Activated T-helper 1 cell treated with anti-CD3 and anti-CD28 coated beads, Interleukin-12 subunit alpha, Interleukin-12 subunit beta, Interleukin-2, Interleukin-4 antibody, amounts not matched to agents 30 ng/mL and 10 ng/mL and 1 ng/mL, durations not matched to agents 14 hours and 24 hours and 36 hours (primary cell): ENCODE data around the gene OAS1. TPM values are rescaled to one million over a fixed set of nuclear protein-coding genes. Genes with fewer than 3 reads are reported as not detected.
A peak's percentile ranks its signal among the peaks of the same experiment; 100 is the strongest.
"Not testable (repeated sequence)": the region's sequence is repeated elsewhere in the genome, so short reads cannot be mapped to it uniquely, and the experiment has no call there.

Experiments
- DNase-seq: peaks from one replicate; pipeline ENCODE4 v3.0.0; 2021; ENCODE audit warnings: low spot score
- H3K27ac Mint-ChIP-seq: one replicate; pipeline ENCODE4 v1.8.0; 2021; ENCODE audit warnings: mild to moderate bottlenecking, mixed read lengths
- H3K27me3 Mint-ChIP-seq: one replicate; pipeline ENCODE4 v1.8.0; 2022; ENCODE audit warnings: mild to moderate bottlenecking, moderate library complexity, mixed read lengths; ENCODE audit not compliant: insufficient read depth
- H3K36me3 Mint-ChIP-seq: one replicate; pipeline ENCODE4 v1.8.0; 2021; ENCODE audit warnings: low read depth, mixed read lengths
- H3K4me1 Mint-ChIP-seq: one replicate; pipeline ENCODE4 v1.8.0; 2021; ENCODE audit warnings: low read depth, mixed read lengths
- H3K4me3 Mint-ChIP-seq: one replicate; pipeline ENCODE4 v1.8.0; 2021; ENCODE audit warnings: mild to moderate bottlenecking, moderate library complexity, mixed read lengths
- H3K9me3 Mint-ChIP-seq: one replicate; pipeline ENCODE4 v1.8.0; 2021; ENCODE audit warnings: mixed read lengths
- intact Hi-C: fragments of 100-400 bp; cut with micrococcal nuclease; formaldehyde crosslinking; loops from one replicate; pipeline ENCODE4 v1.15.1; 2024
- total RNA-seq: library from RNA; stranded (reverse); gene quantifications from 2 replicates; pipeline ENCODE4 v1.2.3, GENCODE V29; 2022

OAS1 gene
- total RNA-seq, 1 donor from 2014 or later: 24.2 TPM

GRCh38 chr12:112945515-112945914 is 38.8 kb downstream of the OAS1 start:
- DNase-seq: no peak
- Mint-ChIP-seq H3K27me3 (no peaks in the 10 kb centered on the region), H3K4me1 (peaks cover 24% of the 10 kb centered on the region), H3K9me3 (no peaks in the 10 kb centered on the region), H3K4me3 (no peak overlapping the region), H3K36me3 (peaks cover 50% of the 10 kb centered on the region), H3K27ac (no peak overlapping the region)
- intact Hi-C loops: no loop called here

GRCh38 chr12:112946236-112947000 is 39.7 kb downstream of the OAS1 start:
- no peak overlapping the region for H3K4me3 Mint-ChIP-seq
- peaks cover 53% of the 10 kb centered on the region for H3K36me3 Mint-ChIP-seq
- DNase-seq: no peak
- H3K4me1 Mint-ChIP-seq: peaks cover 21% of the 10 kb centered on the region
- H3K27ac Mint-ChIP-seq: no peak overlapping the region
- intact Hi-C loops: no loop called here
- no peaks in the 10 kb centered on the region for H3K9me3 Mint-ChIP-seq
- H3K27me3 Mint-ChIP-seq: no peaks in the 10 kb centered on the region

DNA sequence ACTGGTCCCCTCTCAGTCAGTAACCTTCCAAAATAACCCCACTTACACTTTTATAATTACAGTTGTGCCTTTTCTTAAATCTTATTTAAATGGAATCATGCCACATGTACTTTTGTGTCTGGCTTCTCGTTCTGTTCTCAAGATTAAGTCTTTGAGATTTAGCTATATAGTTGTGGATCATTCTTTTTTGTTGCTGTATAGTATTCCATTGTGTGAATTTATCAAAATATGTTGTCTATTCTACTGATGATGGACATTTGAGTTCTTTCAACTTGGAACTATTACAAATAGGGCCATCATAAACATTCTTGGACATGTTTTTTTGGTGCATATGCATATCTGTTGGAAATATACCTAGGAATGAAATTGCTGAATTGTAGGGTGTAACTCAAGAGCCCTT is 40.6 kb downstream of the OAS1 start:
- no peak overlapping the region for H3K27ac Mint-ChIP-seq

DNA sequence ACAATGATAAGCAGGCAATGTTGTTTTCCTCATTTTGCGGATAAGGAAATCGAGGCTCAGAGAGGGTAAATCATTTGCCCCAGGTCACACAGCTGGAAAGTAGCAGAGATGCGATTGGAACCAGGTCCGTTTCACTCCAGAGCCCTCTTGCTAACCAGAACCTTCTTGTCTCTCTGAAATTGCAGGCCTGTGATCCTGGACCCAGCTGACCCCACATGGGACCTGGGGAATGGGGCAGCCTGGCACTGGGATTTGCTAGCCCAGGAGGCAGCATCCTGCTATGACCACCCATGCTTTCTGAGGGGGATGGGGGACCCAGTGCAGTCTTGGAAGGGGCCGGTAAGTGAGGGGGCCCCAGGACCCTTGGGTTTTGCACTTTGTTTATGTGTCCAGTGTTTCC is 41.0 kb downstream of the OAS1 start:
- DNase-seq: no peak
- Mint-ChIP-seq H3K4me1 (peaks cover 18% of the 10 kb centered on the region), H3K27ac (no peak overlapping the region), H3K36me3 (peaks cover 59% of the 10 kb centered on the region), H3K4me3 (no peak overlapping the region), H3K27me3 (no peaks in the 10 kb centered on the region), H3K9me3 (no peaks in the 10 kb centered on the region)
- intact Hi-C loops: no loop called here

More for the DNA sequence above, 40.6 kb downstream of the OAS1 start:
- no peak for DNase-seq
- Mint-ChIP-seq H3K36me3 (peaks cover 54% of the 10 kb centered on the region), H3K4me3 (no peak overlapping the region), H3K9me3 (no peaks in the 10 kb centered on the region), H3K27me3 (no peaks in the 10 kb centered on the region), H3K4me1 (peaks cover 15% of the 10 kb centered on the region)
- intact Hi-C loops: no loop called here

DNA sequence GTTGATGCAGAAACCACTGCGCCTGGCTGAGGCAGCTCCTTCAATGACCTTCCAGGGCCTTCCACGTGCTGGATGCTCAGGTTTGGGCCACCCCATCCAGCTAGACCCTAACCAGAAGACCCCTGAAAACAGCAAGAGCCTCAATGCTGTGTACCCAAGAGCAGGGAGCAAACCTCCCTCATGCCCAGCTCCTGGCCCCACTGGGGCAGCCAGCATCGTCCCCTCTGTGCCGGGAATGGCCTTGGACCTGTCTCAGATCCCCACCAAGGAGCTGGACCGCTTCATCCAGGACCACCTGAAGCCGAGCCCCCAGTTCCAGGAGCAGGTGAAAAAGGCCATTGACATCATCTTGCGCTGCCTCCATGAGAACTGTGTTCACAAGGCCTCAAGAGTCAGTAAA is 42.0 kb downstream of the OAS1 start:
- no peak for DNase-seq
- Mint-ChIP-seq H3K9me3 (peaks cover 3% of the 10 kb centered on the region), H3K27me3 (no peaks in the 10 kb centered on the region), H3K4me1 (peaks cover 19% of the 10 kb centered on the region), H3K4me3 (no peak overlapping the region), H3K36me3 (peaks cover 64% of the 10 kb centered on the region), H3K27ac (no peak overlapping the region)
- intact Hi-C loops: no loop called here

- H3K27me3 Mint-ChIP-seq: no peaks in the 10 kb centered on the region
- no peak for DNase-seq
- intact Hi-C loops: no loop called here
- H3K36me3 Mint-ChIP-seq: peaks cover 66% of the 10 kb centered on the region
- peaks cover 23% of the 10 kb centered on the region for H3K4me1 Mint-ChIP-seq
- peaks cover 3% of the 10 kb centered on the region for H3K9me3 Mint-ChIP-seq
- no peak overlapping the region for H3K4me3 Mint-ChIP-seq
- no peak overlapping the region for H3K27ac Mint-ChIP-seq
Observed at GRCh38 chr12:112950701-112951100, 43.9 kb downstream of the OAS1 start.

GRCh38 chr12:112957125-112957524 is 50.4 kb downstream of the OAS1 start:
- H3K4me3 Mint-ChIP-seq, H3K27me3 Mint-ChIP-seq, H3K27ac Mint-ChIP-seq, DNase-seq, intact Hi-C loops, H3K9me3 Mint-ChIP-seq: not testable (repeated sequence)
- H3K36me3 Mint-ChIP-seq: peaks cover 77% of the 10 kb centered on the region
- peaks cover 68% of the 10 kb centered on the region for H3K4me1 Mint-ChIP-seq

DNA sequence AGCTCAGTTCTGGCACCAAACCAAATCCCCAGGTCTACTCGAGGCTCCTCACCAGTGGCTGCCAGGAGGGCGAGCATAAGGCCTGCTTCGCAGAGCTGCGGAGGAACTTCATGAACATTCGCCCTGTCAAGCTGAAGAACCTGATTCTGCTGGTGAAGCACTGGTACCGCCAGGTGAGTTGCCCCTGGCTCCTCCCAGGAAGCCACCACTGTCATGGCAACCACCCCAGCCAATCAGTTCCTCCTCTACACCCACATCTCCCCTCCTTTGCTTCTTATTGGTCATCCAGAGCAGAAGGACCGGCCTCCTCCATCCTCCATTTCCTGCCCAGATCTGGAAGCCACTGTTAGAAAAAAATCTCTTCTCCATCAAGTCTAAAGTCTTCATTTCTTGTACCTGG is 54.3 kb downstream of the OAS1 start:
- H3K27me3 Mint-ChIP-seq: no peaks in the 10 kb centered on the region
- H3K27ac Mint-ChIP-seq: peak overlapping the region; percentile 45
- intact Hi-C loops: no loop called here

DNA sequence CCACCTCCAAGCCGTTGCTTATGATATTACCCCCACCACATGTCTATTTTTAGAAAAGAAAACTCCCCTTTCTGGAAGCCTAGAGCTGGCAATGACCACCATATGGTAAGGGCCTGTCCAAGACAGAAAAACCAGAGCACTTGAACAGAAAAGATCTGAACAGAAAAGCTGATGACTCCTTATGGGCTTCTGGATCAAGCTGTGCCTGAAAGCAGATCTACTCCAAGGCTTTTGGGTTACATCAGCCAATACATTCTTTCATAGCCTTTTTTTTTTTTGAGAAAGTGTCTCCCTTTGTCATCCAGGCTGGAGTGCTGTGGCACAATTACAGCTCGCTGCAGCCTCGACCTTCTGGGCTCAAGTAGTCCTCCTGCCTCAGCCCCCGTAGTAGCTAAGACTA is 54.8 kb downstream of the OAS1 start:
- Mint-ChIP-seq H3K27me3 (no peaks in the 10 kb centered on the region), H3K36me3 (peaks cover 68% of the 10 kb centered on the region), H3K9me3 (no peaks in the 10 kb centered on the region), H3K4me3 (no peak overlapping the region), H3K4me1 (peaks cover 44% of the 10 kb centered on the region), H3K27ac (peak overlapping the region; percentile 45)
- DNase-seq: no peak
- intact Hi-C loops: no loop called here

More for the DNA sequence above, 54.3 kb downstream of the OAS1 start:
- Mint-ChIP-seq H3K4me1 (peaks cover 49% of the 10 kb centered on the region), H3K4me3 (no peak overlapping the region), H3K9me3 (no peaks in the 10 kb centered on the region), H3K36me3 (peaks cover 68% of the 10 kb centered on the region)
- DNase-seq: no peak

GRCh38 chr12:112962561-112962960 is 55.8 kb downstream of the OAS1 start:
- no peaks in the 10 kb centered on the region for H3K27me3 Mint-ChIP-seq
- no peak overlapping the region for H3K27ac Mint-ChIP-seq
- H3K9me3 Mint-ChIP-seq: no peaks in the 10 kb centered on the region
- no peak for DNase-seq
- H3K4me3 Mint-ChIP-seq: no peak overlapping the region
- H3K4me1 Mint-ChIP-seq: peaks cover 35% of the 10 kb centered on the region
- intact Hi-C loops: no loop called here
- peaks cover 63% of the 10 kb centered on the region for H3K36me3 Mint-ChIP-seq

GRCh38 chr12:112963227-112963861 is 56.6 kb downstream of the OAS1 start:
- DNase-seq: no peak
- Mint-ChIP-seq H3K27ac (no peak overlapping the region), H3K4me3 (no peak overlapping the region), H3K36me3 (peaks cover 62% of the 10 kb centered on the region), H3K9me3 (no peaks in the 10 kb centered on the region), H3K4me1 (peaks cover 29% of the 10 kb centered on the region), H3K27me3 (no peaks in the 10 kb centered on the region)
- intact Hi-C loops: no loop called here

DNA sequence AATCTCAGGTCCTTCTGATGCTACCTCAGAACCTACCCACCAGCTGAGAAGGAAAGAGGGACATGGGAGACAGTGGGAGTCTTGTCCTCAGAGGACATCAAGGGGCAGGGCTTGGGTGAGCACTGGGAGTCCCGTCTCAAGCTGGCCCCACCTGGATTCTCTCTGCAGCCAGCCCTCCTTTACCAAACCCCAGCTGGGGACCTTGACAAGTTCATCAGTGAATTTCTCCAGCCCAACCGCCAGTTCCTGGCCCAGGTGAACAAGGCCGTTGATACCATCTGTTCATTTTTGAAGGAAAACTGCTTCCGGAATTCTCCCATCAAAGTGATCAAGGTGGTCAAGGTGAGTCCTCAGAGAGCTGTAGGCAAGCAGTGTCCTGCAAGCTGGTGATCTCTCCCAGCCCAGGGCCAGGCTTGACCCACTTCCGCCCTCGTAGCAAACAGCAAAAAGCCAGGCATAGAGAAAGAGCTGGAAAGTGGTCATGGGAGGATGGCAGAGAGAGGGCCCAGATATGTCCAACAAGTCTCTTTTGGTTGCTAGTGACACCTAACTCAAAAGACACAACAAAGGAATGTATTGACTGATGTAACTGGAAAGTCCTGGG is 57.4 kb downstream of the OAS1 start:
- Mint-ChIP-seq H3K27ac (peak overlapping the region; percentile 40), H3K4me3 (no peak overlapping the region), H3K36me3 (peaks cover 69% of the 10 kb centered on the region), H3K27me3 (no peaks in the 10 kb centered on the region), H3K4me1 (peaks cover 29% of the 10 kb centered on the region), H3K9me3 (no peaks in the 10 kb centered on the region)
- no peak for DNase-seq
- intact Hi-C loops: no loop called here

DNA sequence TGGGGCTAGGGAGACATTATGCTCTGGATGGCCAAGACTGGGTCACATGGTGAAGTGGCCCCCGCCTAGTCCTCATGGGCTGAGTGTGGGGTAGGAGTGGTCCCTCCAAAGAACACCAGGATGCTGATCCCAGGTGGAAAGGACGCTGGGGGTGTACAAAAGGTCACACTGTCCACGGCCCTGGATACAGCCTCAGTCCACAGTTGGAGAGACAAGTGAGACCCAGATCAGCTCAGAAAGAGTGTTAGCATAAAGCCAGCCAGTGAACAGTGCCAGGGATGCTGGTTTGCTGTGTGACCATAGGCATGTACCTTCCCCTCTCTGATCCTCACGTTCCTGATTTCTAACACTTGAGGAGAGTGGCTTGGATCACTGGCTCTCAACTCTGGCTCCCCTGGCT is 58.2 kb downstream of the OAS1 start:
- H3K36me3 Mint-ChIP-seq: peaks cover 68% of the 10 kb centered on the region

More for the DNA sequence above, 58.2 kb downstream of the OAS1 start:
- Mint-ChIP-seq H3K4me1 (peaks cover 22% of the 10 kb centered on the region), H3K27me3 (no peaks in the 10 kb centered on the region), H3K9me3 (no peaks in the 10 kb centered on the region), H3K4me3 (no peak overlapping the region), H3K27ac (no peak overlapping the region)
- DNase-seq: no peak
- intact Hi-C loops: no loop called here
